Body of pancreas (tissue), 4 donors: ENCODE measurements around the gene ARPP19. TPM values are rescaled to one million over a fixed set of nuclear protein-coding genes. Genes with fewer than 3 reads are reported as not detected.

Experiments
- ATAC-seq: fragments of 150-250 bp; one replicate; pipeline ENCODE4 v1.9.1; 2016
- DNase-seq, 4 donors: peaks; one replicate each; pipeline ENCODE4 v3.0.0-alpha.2; 2019
- H3K27ac ChIP-seq, 4 donors: fragments of 200-600 bp; sonication (generic); 1 replicate in 3 of 4; 2 replicates in 1 of 4; pipeline versions ENCODE4 v1.5.1 to v1.6.1; 2016 to 2019; ENCODE audit warnings: mild to moderate bottlenecking in 1 of 4, mixed read lengths in 1 of 4, moderate library complexity in 1 of 4
- H3K27me3 ChIP-seq, 2 donors: fragments of 200-600 bp; sonication (generic); one replicate each; pipeline ENCODE4 v1.6.0; 2016; ENCODE audit warnings: mild to moderate bottlenecking in 1 of 2
- H3K36me3 ChIP-seq, 2 donors: fragments of 200-600 bp; sonication (generic); replicated peaks in 1 of 2; 2 replicates each; pipeline ENCODE4 v1.5.1; 2016; ENCODE audit warnings: low read depth in 2 of 2; ENCODE audit not compliant: insufficient read depth in 1 of 2
- H3K4me1 ChIP-seq: fragments of 200-600 bp; sonication (generic); one replicate; pipeline ENCODE4 v1.6.0; 2016
- H3K4me3 ChIP-seq, 2 donors: fragments of 200-600 bp; sonication (generic); 1 replicate in 1 of 2; 2 replicates in 1 of 2; pipeline ENCODE4 v1.5.1; 2016 to 2019
- H3K9me3 ChIP-seq, 3 donors: fragments of 200-600 bp; sonication (generic); 1 replicate in 2 of 3; 2 replicates in 1 of 3; pipeline ENCODE4 v1.5.1; 2016
- POLR2A ChIP-seq, 3 donors: fragments of 450-650 bp; IDR thresholded peaks; one replicate each; pipeline ENCODE4 v1.6.1; 2016; ENCODE audit warnings: antibody characterized with exemption in 3 of 3, mild to moderate bottlenecking in 2 of 3
- WGBS, 2 donors: methylation state at CpG; one replicate each; pipeline ENCODE4 v1.1.5; 2017; 5-methylcytosine and 5-hydroxymethylcytosine counted together
- intact Hi-C: fragments of 100-400 bp; cut with DNase I; formaldehyde crosslinking; loops from one replicate; pipeline ENCODE4 v1.15.1; 2023
- total RNA-seq, 2 donors: library from RNA; depleted of rRNA; stranded (reverse); fragments of >200 nt; gene quantifications; one replicate each; pipeline ENCODE4 v1.1.0, GENCODE V29; 2016
- TF ChIP-seq, protein P1 (sequence below), 7 experiments: fragments of 450-650 bp in 4 of 7; fragments of 200-600 bp in 3 of 7; sonication (generic) in 3 of 7; IDR thresholded peaks; one replicate each; pipeline ENCODE4 v1.5.1; 2016 to 2019; ENCODE audit warnings: antibody characterized with exemption in 7 of 7

Gene ARPP19
- total RNA-seq, 2 donors from 2014 or later, result 37.2 to 65.4 TPM

DNA sequence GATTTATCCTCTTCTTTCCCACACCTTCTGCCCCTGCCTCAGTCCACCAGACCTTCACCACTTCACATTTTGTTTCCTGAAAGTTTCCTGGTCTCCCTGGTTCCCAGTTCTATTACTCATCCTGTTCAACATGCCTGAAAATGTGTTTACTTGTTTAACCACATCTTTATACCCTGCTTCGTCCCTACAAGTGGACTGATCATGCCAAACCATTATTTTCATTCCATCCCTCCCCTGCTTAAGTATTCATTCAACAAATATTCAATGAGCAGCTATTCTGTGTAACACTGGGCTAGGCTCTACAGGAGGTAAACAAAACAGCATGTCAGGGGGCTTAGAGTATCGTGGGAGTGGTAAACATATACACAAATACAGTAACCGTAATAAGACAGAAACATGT is 45.6 kb downstream of the ARPP19 start:
- H3K9me3 ChIP-seq, result no peaks in the 10 kb centered on the region
- H3K36me3 ChIP-seq, result no peaks in the 10 kb centered on the region
- no peak for ATAC-seq
- H3K4me3 ChIP-seq, result no peak overlapping the region
- WGBS, 2 donors, result 84 to 86% methylated on average over 3 of the region's 3 CpGs
- TF ChIP-seq, protein P1, sequence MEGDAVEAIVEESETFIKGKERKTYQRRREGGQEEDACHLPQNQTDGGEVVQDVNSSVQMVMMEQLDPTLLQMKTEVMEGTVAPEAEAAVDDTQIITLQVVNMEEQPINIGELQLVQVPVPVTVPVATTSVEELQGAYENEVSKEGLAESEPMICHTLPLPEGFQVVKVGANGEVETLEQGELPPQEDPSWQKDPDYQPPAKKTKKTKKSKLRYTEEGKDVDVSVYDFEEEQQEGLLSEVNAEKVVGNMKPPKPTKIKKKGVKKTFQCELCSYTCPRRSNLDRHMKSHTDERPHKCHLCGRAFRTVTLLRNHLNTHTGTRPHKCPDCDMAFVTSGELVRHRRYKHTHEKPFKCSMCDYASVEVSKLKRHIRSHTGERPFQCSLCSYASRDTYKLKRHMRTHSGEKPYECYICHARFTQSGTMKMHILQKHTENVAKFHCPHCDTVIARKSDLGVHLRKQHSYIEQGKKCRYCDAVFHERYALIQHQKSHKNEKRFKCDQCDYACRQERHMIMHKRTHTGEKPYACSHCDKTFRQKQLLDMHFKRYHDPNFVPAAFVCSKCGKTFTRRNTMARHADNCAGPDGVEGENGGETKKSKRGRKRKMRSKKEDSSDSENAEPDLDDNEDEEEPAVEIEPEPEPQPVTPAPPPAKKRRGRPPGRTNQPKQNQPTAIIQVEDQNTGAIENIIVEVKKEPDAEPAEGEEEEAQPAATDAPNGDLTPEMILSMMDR (IDR thresholded peaks at IDR 0.05), result no peak
- TF ChIP-seq POLR2A (IDR thresholded peaks at IDR 0.05), result no peak
- peaks cover 8% of the 10 kb centered on the region for H3K4me1 ChIP-seq
- H3K27me3 ChIP-seq, result no peaks in the 10 kb centered on the region
- H3K27ac ChIP-seq, result no peak overlapping the region
- DNase-seq, result no peak
- intact Hi-C loops, result no loop called here

DNA sequence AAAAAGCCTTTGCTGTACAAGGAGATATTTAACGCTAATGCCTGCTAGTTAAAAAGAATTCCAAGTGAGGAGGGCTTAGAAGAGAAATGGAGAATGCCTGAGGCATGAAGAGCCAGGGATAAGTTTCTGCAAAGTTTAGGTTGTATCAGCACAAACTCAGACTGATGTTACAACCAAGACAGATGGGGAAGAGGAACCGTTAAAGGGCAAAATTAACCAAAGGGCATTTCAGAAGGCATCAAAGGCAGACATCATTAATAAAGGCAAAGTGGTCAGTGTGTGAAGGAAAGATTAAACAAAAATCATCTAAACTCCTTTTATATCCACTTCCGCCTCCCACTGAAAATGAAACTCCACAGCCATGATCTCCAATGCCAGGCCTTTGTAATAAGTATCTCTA is 47.1 kb downstream of the ARPP19 start:
- no peaks in the 10 kb centered on the region for H3K4me1 ChIP-seq
- H3K36me3 ChIP-seq, result no peaks in the 10 kb centered on the region
- H3K9me3 ChIP-seq, result no peaks in the 10 kb centered on the region
- TF ChIP-seq, protein P1 (IDR thresholded peaks at IDR 0.05), result no peak
- TF ChIP-seq POLR2A (IDR thresholded peaks at IDR 0.05), result no peak
- no peaks in the 10 kb centered on the region for H3K27me3 ChIP-seq
- intact Hi-C loops, result no loop called here
- ATAC-seq (no peak), DNase-seq (no peak)
- no peak overlapping the region for H3K4me3 ChIP-seq
- 88 to 92% methylated on average over 3 of the region's 3 CpGs for WGBS, 2 donors
- H3K27ac ChIP-seq, result no peak overlapping the region

DNA sequence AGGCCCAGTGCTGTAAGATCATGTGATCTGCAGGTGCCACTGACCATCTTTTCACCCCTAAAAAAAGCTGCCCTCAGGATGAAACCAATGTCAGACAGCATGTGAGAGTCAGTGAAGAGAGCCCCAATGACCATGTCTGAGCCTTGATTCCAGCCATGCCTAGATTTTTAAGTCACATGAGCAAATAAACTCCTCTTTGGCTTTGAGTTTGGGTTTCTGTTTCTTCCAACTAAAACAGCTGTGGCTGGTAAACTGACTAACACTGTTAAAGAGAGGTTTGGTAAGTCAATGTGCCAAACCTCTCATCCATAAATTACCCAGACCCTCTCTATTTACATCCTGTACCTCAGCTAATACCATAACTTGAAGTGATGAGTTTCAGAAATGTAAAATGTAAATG is 48.4 kb downstream of the ARPP19 start:
- no peak for ATAC-seq
- H3K27ac ChIP-seq, result no peak overlapping the region
- TF ChIP-seq POLR2A (IDR thresholded peaks at IDR 0.05), result no peak
- TF ChIP-seq, protein P1 (IDR thresholded peaks at IDR 0.05), result no peak
- no peaks in the 10 kb centered on the region for H3K27me3 ChIP-seq
- intact Hi-C loops, result no loop called here
- H3K36me3 ChIP-seq, result no peaks in the 10 kb centered on the region
- no peaks in the 10 kb centered on the region for H3K4me1 ChIP-seq
- no peaks in the 10 kb centered on the region for H3K9me3 ChIP-seq
- no peak overlapping the region for H3K4me3 ChIP-seq
- no peak for DNase-seq

DNA sequence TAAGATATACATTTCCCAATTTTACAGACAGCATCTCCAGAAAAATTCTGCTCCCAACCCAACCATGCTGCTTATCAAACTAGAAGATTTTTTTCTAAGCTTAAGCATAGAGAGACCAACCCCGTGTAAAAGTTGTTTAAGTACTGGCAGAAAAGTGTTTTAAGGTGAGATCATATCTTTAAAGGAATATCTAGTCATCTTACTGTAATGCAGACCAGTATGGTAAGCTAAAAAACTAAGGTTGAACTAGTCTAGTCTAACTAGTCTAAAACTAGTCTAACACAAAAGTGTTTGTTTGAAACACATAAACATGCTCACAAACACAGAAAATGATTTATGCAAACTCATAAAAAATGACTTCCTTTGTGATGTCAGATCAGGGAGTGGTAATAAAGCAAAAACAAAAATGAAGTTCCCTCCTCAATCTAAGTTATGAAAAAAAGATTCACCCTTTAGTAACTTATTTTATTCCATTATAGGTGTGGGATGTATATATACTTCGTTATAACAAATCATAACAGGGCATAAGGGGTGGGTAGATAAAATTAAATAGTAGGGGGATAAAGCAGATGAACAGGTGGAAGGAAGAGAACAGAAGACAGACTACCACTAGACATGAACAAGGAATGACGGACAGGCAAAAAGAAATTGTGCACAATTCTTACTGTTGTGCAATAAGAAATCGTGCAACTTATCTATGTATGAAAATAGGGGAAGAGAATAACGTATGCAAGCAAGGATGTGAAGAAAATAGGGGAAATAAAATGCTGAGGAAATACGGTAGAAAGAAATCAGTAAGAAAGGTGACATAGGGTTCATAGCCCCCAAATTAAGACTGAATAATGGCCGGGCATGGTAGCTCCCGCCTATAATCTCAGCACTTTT is 50.1 kb downstream of the ARPP19 start:
- 66 to 76% methylated on average over 8 of the region's 8 CpGs for WGBS, 2 donors
- no peak for TF ChIP-seq POLR2A (IDR thresholded peaks at IDR 0.05)
- TF ChIP-seq, protein P1 (IDR thresholded peaks at IDR 0.05), result no peak
- Histone ChIP-seq H3K36me3 (no peaks in the 10 kb centered on the region), H3K27me3 (no peaks in the 10 kb centered on the region), H3K4me1 (no peaks in the 10 kb centered on the region), H3K9me3 (no peaks in the 10 kb centered on the region), H3K4me3 (no peak overlapping the region), H3K27ac (no peak overlapping the region)
- DNase-seq (no peak), ATAC-seq (no peak)
- intact Hi-C loops, result no loop called here

DNA sequence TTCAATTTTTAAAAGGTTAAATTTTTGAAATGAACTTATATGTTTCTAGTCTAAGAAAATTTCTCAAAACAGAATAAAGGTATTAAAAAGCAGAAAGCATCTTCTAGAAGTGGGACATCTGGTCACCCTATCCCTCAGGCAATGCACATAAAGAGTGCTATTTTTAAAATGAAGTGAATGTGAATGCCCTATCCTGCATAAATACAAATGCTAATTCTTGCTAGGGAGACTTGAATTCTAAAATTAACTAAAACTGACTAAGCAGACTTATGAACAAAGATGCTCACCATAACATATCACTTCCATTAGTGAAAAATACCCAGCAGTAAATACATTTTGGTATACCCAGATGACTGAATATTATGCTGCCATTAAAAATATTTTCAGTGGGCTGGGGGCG is 51.8 kb downstream of the ARPP19 start:
- Histone ChIP-seq H3K36me3 (no peaks in the 10 kb centered on the region), H3K9me3 (no peaks in the 10 kb centered on the region), H3K27ac (no peak overlapping the region), H3K4me3 (no peak overlapping the region), H3K27me3 (no peaks in the 10 kb centered on the region), H3K4me1 (no peaks in the 10 kb centered on the region)
- 73 to 80% methylated on average over 1 of the region's 1 CpG for WGBS, 2 donors
- ATAC-seq (no peak), DNase-seq (no peak)
- intact Hi-C loops, result no loop called here
- TF ChIP-seq POLR2A (IDR thresholded peaks at IDR 0.05), result no peak
- TF ChIP-seq, protein P1 (IDR thresholded peaks at IDR 0.05), result no peak
